Stimulated activated CD8-positive, alpha-beta memory T cell treated with anti-CD3 and anti-CD28 coated beads, Interleukin-12 subunit alpha, Interleukin-12 subunit beta, amount 100 ng/mL, for 1 hour (primary cell): ENCODE results near the gene ISG20.
"Not testable (repeated sequence)": the region's sequence is repeated elsewhere in the genome, so short reads cannot be mapped to it uniquely, and the experiment has no call there.

Experiments
- DNase-seq: peaks from one replicate; pipeline ENCODE4 v3.0.0-alpha.2; 2020; ENCODE audit warnings: low read depth

ISG20 gene

DNA sequence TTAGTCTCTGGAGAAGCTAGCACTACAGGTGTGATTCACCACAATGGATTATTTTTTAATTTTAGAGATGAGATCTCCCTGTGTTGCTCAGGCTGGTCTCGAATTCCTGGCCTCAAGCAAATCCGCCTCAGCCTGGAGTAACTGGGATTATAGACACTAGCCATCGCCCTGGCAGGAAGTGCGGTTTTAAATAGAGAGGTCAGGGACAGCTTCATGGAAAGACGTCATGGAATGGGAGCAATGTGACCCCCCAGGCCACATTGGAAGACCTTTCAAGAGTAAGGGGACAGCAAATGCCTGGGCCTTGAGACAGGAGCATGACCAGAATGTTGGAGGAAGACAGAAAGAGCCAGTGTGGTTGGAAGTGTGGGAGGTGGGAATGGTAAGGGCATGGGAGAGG is 2.2 kb upstream of the ISG20 start:
- no peak for DNase-seq

GRCh38 chr15:88637436-88637835 is 1.4 kb upstream of the ISG20 start:
- no peak for DNase-seq

DNA sequence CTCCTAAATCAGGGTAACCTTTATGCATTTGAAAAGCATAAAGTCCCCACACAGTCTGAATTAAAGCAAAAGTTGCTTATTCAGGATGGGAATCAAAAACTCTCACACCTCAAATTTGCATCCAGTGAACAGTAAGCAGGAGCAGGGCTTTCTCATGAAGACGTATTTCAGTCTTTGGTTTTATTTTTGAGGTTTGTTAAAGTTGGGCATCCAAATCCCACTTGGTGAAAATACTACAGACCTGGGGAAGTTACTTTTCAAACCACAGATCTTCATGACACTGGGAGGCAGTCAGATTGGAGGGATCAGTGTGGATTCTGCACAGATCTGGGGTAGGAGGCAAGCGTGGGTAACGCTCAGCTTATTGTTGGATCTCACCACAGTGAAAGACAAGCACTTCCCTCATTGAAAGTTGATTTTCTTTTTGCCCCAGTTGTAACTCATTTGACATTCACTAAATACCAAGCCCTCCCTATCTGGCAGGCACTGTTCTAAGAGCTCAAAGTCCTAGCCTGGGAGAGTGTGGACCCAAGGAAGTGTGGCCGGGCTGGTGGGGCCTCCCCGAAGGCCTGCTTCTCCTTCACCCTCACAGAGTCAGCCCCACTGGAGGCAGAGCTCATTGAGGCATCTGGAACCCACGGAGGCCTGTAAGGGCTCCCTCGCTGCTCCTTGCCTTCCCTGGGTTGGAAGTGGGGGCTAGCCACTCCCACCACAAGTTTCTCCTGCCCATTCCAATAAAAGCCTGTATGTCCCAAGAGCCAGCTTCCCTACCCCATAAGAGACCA is 783 bp upstream of the ISG20 start:
- no peak for DNase-seq

- DNase-seq, result no peak
Observed at GRCh38 chr15:88641959-88642452, 3.2 kb downstream of the ISG20 start.

GRCh38 chr15:88642514-88642913 is 3.7 kb downstream of the ISG20 start:
- DNase-seq, result not testable (repeated sequence)

GRCh38 chr15:88644741-88645140 is 5.9 kb downstream of the ISG20 start:
- DNase-seq, result no peak

DNA sequence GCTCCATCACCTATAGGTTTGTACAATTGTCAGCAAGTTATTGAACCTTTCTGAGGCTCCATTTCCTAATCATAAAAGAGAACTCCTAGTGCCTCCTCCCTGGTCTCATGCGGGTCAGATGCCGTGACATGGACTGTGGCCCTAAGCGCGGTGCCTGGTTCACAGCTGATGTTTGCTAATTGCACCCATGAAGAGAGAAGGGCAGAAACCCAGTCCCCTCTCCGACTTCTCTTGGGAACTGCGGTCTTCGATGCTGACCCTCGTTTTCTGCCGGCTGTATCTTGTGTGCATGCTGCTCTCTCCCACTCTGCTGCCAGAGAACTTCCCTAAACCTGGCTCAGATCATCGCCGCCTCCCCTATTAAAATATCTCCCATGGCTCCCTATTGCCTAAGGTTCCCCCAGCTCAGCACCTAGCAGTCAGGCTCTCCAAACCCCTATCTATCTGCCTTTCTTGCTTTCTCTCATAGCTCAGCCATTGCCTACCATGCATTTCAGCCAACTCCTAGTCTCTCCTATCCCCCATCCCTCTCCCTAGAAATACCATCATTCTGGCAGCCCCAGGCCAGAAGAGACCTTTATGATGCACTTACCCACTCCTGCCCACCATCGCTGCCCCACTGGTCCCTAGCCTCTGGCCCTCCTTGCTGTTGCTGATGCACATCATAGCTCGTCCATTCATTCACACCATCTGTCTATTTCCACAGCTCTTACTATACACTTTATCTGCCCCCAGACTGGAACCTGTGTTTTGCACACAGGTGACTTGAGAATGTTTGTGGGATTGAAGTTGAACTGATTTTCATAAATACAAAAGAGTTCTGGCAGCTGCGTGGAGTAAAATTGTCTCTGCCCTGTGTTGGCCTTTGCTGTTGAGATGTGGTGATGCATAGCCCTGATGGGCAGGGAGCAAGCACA is 6.6 kb downstream of the ISG20 start:
- DNase-seq, result no peak

GRCh38 chr15:88646088-88646405 is 7.2 kb downstream of the ISG20 start:
- no peak for DNase-seq

DNA sequence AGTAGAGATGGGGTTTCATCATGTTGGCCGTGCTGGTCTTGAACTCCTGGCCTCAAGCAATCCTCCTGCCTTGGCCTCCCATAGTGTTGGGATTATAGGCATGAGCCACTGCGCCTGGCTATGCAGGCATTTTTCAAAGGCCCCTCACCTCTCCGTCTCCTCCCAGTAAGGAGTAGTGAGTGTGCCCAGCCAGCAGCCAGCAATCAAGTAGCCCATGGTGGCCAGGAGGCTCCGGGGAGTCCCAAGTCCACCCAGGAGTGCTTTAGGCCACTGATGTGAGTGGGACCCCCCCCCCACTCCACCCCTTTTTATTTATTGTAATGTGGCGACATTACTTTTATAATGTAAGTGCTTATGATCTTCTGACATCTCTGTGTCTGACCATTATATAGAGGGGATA is 8.1 kb downstream of the ISG20 start:
- DNase-seq, result no peak

- DNase-seq, result no peak
Observed at GRCh38 chr15:88647351-88648105, 8.7 kb downstream of the ISG20 start.

- no peak for DNase-seq
Observed at GRCh38 chr15:88648357-88649214, 9.8 kb downstream of the ISG20 start.

DNA sequence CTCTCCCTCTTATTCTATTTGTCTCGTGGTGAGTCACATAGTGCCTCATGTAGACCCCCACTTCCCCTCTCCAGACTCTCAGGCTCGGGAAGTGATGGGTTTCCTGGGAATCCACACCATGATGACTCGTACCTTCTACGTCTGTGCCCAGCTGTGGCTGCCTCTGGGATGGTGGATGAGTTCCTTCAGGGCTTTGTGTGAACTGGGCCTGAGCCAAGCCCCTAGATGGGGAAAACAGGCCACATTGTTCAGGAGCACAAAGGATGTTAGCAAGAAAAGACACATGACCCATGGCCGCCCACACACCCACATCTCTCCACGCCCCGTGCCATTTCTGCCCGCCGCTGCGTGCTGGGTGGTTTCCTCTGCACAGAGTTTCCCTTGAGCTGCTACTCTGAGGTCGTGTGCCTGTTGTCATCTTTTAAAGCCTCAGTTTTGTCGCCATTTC is 10.5 kb downstream of the ISG20 start:
- DNase-seq, result peak; percentile 47

DNA sequence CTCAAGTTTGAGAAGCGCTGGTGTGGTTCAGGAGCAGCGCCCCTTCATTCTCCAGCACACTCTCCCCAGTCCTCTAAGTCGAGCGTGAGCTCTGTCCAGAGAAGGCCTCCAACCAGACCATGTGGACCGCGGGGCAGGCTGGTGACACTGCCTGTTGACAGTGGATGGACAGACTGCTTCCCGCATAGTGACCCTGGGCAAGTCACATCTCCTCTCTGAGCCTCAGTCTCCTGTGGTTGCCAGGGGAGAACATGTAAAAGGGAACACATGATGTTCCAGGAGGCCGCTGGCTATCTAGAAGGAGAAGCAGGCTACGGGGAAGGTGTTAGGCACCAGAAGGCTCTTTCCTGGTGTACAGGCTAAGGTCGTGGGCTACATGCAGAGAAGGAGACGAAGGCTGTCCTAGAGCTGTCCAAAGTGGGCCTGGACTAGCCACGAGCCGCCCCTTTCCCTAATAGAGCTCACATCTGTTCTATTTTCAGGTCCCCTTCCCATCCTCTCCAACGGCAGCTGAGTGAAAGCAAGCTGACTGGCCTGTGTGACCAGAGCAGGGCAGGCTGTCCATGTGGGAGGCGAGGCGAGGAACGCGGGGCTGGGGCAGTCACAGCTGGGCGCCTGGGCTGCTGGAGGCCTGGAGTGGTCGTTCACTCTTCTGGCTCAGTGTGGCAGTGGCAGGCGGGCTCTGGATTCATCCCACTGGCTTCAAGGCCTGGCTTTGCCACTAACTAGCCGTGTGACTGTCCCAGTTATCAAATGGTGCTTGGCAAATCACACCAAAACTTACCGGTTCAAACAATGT is 11.1 kb downstream of the ISG20 start:
- no peak for DNase-seq

DNA sequence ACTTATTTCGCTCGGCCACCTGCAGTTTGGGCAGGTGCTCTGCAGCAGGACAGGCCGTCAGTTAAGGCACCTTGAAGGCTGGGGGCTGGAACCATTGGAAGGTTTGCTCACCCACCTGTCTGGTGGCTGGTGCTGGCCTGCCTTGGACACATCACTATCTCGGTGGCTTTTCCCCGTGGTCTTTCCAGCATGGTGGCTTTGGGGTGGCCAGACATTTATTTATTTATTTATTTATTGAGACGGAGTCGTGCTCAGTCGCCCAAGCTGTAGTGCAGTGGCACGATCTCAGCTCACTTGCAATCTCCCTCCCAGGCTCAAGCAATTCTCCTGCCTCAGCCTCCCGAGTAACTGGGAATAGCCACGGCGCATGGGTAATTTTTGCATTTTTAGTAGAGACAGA is 11.7 kb downstream of the ISG20 start:
- no peak for DNase-seq

- DNase-seq, result no peak
Observed at GRCh38 chr15:88651136-88651732, 12.4 kb downstream of the ISG20 start.

DNA sequence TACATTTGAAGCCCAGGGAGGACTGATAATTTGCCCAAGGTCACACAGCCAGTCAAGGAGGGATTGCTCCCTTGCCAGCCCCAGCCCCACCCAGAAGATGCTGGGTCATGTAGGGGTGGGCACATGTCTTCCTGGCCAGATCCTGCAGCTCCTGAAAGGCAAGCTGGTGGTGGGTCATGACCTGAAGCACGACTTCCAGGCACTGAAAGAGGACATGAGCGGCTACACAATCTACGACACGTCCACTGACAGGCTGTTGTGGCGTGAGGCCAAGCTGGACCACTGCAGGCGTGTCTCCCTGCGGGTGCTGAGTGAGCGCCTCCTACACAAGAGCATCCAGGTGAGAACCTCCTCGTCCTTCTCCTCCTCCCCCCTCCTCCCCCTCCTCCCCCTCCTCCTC is 13.2 kb downstream of the ISG20 start:
- DNase-seq, result no peak

DNA sequence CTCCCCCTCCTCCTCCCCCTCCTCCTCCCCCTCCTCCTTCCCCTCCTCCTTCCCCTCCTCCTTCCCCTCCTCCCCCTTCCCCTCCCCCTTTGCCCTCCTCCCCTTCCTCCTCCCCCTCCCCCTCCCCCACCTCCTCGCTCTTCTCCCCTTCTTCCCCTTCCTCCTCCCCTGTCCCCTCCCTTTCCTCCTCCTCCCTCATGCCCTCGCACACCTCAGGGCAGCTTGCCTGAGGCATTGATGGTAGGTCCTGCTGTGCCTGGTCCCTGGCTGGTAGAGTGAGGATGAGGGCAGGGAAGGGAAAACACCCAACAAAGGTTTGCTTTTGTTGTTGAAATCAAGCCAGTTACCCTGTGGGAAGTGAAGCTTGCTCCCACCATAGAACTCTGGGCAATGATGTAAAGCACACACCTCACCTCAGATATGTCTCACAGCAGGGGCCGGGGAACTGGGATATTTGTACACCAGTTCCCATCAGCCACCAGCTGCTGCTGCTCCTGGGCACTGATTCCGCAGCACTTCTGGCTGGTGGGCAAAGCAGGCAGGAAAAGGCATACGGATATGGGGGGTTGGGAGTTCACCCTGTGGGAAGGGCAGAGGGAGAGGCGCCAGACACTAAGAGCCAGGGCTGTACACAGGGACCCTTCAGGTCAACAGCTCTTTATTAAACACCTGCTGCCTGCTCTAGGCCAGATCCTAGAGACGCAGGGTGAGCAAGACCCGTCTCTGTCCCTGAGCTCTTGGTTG is 13.8 kb downstream of the ISG20 start:
- no peak for DNase-seq

- DNase-seq, result no peak
Observed at GRCh38 chr15:88653200-88654064, 14.6 kb downstream of the ISG20 start.
